SK-N-SH (cell line): Measurements from ENCODE around the gene ABCA4. TPM values are rescaled to one million over a fixed set of nuclear protein-coding genes. Genes with fewer than 3 reads are reported as not detected.

Source experiments
- CTCF ChIA-PET: fragments of 300-600, 350-600 bp; formaldehyde crosslinking; extraction: SDS; loops from one replicate; lab custom pipeline; 2021; lab: Yijun Ruan, JAX
- POLR2A ChIA-PET: fragments of 350-600 bp; sonication (Branson Sonifier 250); formaldehyde crosslinking; extraction: SDS; loops from one replicate; lab custom pipeline; 2020; ENCODE audit warnings: antibody characterized with exemption, inconsistent platforms; lab: Yijun Ruan, JAX
- DNase-seq: peaks from one replicate; pipeline ENCODE4 v3.0.0; 2012
- H2AFZ ChIP-seq: fragments of 200-600 bp; sonication (generic); 2 replicates; pipeline ENCODE4 v1.8.1; 2016; ENCODE audit warnings: antibody characterized with exemption, mild to moderate bottlenecking, low read depth
- H3F3A ChIP-seq: fragments of 200-600 bp; sonication (generic); replicated peaks from 2 replicates; pipeline ENCODE3; 2016; ENCODE audit warnings: antibody characterized with exemption, mild to moderate bottlenecking; ENCODE audit not compliant: insufficient read depth
- H3K27ac ChIP-seq, 2 experiments: fragments of 200-500 bp in 1 of 2; fragments of 200-600 bp in 1 of 2; sonication (Bioruptor generic) in 1 of 2; sonication (generic), shearing (Covaris generic) in 1 of 2; 2 replicates each; pipeline versions ENCODE4 v1.5.1 to v1.6.1; 2014 to 2016; ENCODE audit warnings: low read depth in 2 of 2, inconsistent platforms in 1 of 2, low read length in 1 of 2, mild to moderate bottlenecking in 1 of 2, mixed read lengths in 1 of 2
- H3K27me3 ChIP-seq: fragments of 200-600 bp; sonication (generic), shearing (Covaris generic); 2 replicates; pipeline ENCODE4 v1.6.1; 2016; ENCODE audit warnings: mixed run types; ENCODE audit not compliant: insufficient read depth
- H3K36me3 ChIP-seq, 2 experiments: fragments of 200-500 bp in 1 of 2; fragments of 200-600 bp in 1 of 2; sonication (Bioruptor generic) in 1 of 2; sonication (generic) in 1 of 2; replicated peaks in 1 of 2; 2 replicates each; pipeline versions ENCODE3 to v1.5.1; 2014 to 2016; ENCODE audit warnings: low read length in 1 of 2, mild to moderate bottlenecking in 1 of 2; ENCODE audit not compliant: insufficient read depth in 2 of 2, control insufficient read depth in 1 of 2
- H3K4me1 ChIP-seq, 2 experiments: fragments of 200-500 bp in 1 of 2; fragments of 200-600 bp in 1 of 2; sonication (Bioruptor generic) in 1 of 2; sonication (generic), shearing (Covaris generic) in 1 of 2; 2 replicates each; pipeline versions ENCODE4 v1.5.1 to v1.6.1; 2014 to 2016; ENCODE audit warnings: low read depth in 1 of 2, low read length in 1 of 2, mixed run types in 1 of 2; ENCODE audit not compliant: insufficient read depth in 2 of 2, control insufficient read depth in 1 of 2
- H3K4me2 ChIP-seq: fragments of 200-600 bp; sonication (generic), shearing (Covaris generic); 2 replicates; pipeline ENCODE4 v1.6.1; 2017; ENCODE audit warnings: mixed run types
- H3K4me3 ChIP-seq, 2 experiments: fragments of 200-500 bp in 1 of 2; fragments of 200-600 bp in 1 of 2; sonication (Bioruptor generic) in 1 of 2; sonication (generic), shearing (Covaris generic) in 1 of 2; 2 replicates each; pipeline versions ENCODE4 v1.5.1 to v1.8.1; 2014 to 2016; ENCODE audit warnings: low read depth in 2 of 2, inconsistent platforms in 1 of 2, low read length in 1 of 2, mild to moderate bottlenecking in 1 of 2, mixed read lengths in 1 of 2, moderate library complexity in 1 of 2
- H3K79me2 ChIP-seq: fragments of 200-600 bp; sonication (generic); 2 replicates; pipeline ENCODE4 v1.8.1; 2017; ENCODE audit warnings: mild to moderate bottlenecking; ENCODE audit not compliant: insufficient read depth
- H3K9ac ChIP-seq: fragments of 200-600 bp; sonication (generic); 2 replicates; pipeline ENCODE4 v1.6.1; 2017; ENCODE audit warnings: mixed run types
- H3K9me2 ChIP-seq: fragments of 200-600 bp; sonication (generic); 2 replicates; pipeline ENCODE4 v1.6.1; 2017; ENCODE audit warnings: mixed run types
- H3K9me3 ChIP-seq: fragments of 200-600 bp; sonication (generic); 2 replicates; pipeline ENCODE4 v1.6.1; 2017; ENCODE audit warnings: mixed run types, mild to moderate bottlenecking, moderate library complexity
- H4K20me1 ChIP-seq: fragments of 200-600 bp; sonication (generic); 2 replicates; pipeline ENCODE4 v1.6.1; 2017; ENCODE audit warnings: mild to moderate bottlenecking, mixed run types; ENCODE audit not compliant: insufficient read depth
- CHD2 ChIP-seq: fragments of 150-350 bp; IDR thresholded peaks from 2 replicates; pipeline ENCODE4 v1.6.1; 2018; ENCODE audit warnings: low read length; ENCODE audit not compliant: partially characterized antibody
- ELF1 ChIP-seq: IDR thresholded peaks from 2 replicates; pipeline ENCODE4 v1.4.0; 2012
- EZH2phosphoT487 ChIP-seq: fragments of 200-600 bp; sonication (generic); IDR thresholded peaks from 2 replicates; pipeline ENCODE4 v1.6.1; 2017; ENCODE audit warnings: low read depth, mixed run types, mild to moderate bottlenecking, antibody characterized with exemption, moderate library complexity, borderline replicate concordance
- FOXJ3 ChIP-seq: sonication (generic); formaldehyde crosslinking; IDR thresholded peaks from 2 replicates; pipeline ENCODE4 v1.5.1; 2020; ENCODE audit warnings: mild to moderate bottlenecking, missing genetic modification reagents
- FOXM1 ChIP-seq: IDR thresholded peaks from 2 replicates; pipeline ENCODE4 v1.4.0; 2012; ENCODE audit warnings: low read depth, mild to moderate bottlenecking
- MEF2A ChIP-seq: IDR thresholded peaks from 2 replicates; pipeline ENCODE4 v1.4.0; 2012; ENCODE audit warnings: low read depth, borderline replicate concordance
- MXI1 ChIP-seq: IDR thresholded peaks from 2 replicates; pipeline ENCODE4 v1.6.1; 2012; ENCODE audit warnings: mild to moderate bottlenecking, low read depth, low read length, improper control_type of control experiment
- NRF1 ChIP-seq: IDR thresholded peaks from 2 replicates; pipeline ENCODE4 v1.6.1; 2012; ENCODE audit warnings: low read depth, mild to moderate bottlenecking, low read length
- POLR2AphosphoS5 ChIP-seq: IDR thresholded peaks from 2 replicates; pipeline ENCODE4 v1.6.1; 2012; ENCODE audit warnings: low read depth, low read length
- RCOR1 ChIP-seq: fragments of 150-350 bp; IDR thresholded peaks from 2 replicates; pipeline ENCODE4 v1.6.1; 2017; ENCODE audit warnings: antibody characterized with exemption, low read length
- REST ChIP-seq: IDR thresholded peaks from 2 replicates; pipeline ENCODE4 v1.6.1; 2012; ENCODE audit warnings: mild to moderate bottlenecking, low read depth, low read length, moderate library complexity
- RFX5 ChIP-seq: IDR thresholded peaks from 2 replicates; pipeline ENCODE4 v1.6.1; 2012; ENCODE audit warnings: mild to moderate bottlenecking, improper control_type of control experiment, low read length
- RXRA ChIP-seq: IDR thresholded peaks from 2 replicates; pipeline ENCODE4 v1.4.0; 2012; ENCODE audit warnings: low read depth, mild to moderate bottlenecking, borderline replicate concordance
- SMC3 ChIP-seq: IDR thresholded peaks from 2 replicates; pipeline ENCODE4 v1.6.1; 2012; ENCODE audit warnings: low read depth, low read length, improper control_type of control experiment
- TAF1 ChIP-seq: IDR thresholded peaks from 2 replicates; pipeline ENCODE4 v1.6.1; 2012; ENCODE audit warnings: low read depth, mild to moderate bottlenecking, low read length, moderate library complexity, borderline replicate concordance
- YY1 ChIP-seq: IDR thresholded peaks from 2 replicates; pipeline ENCODE4 v1.4.0; 2012; ENCODE audit warnings: low read depth, mild to moderate bottlenecking
- WGBS: methylation state at CpG from one replicate; pipeline ENCODE4 v1.1.6; 2017; ENCODE audit warnings: low lambda C conversion rate; 5-methylcytosine and 5-hydroxymethylcytosine counted together
- polyA plus RNA-seq, 3 experiments: library from polyadenylated mRNA; depleted of rRNA; stranded (reverse); fragments of >200 nt; gene quantifications; 2 replicates each; pipeline ENCODE4 v1.2.3, GENCODE V29; 2012
- TF ChIP-seq, protein P1 (sequence below): fragments of 150-350 bp; IDR thresholded peaks from 2 replicates; pipeline ENCODE4 v1.6.1; 2017; ENCODE audit warnings: antibody characterized with exemption, low read length, low read depth, borderline replicate concordance
- TF ChIP-seq, protein P2 (sequence below): IDR thresholded peaks from 2 replicates; pipeline ENCODE4 v1.4.0; 2012; ENCODE audit warnings: low read depth
- TF ChIP-seq, protein P3 (sequence below): IDR thresholded peaks from 2 replicates; pipeline ENCODE4 v1.4.0; 2012; ENCODE audit warnings: low read depth, borderline replicate concordance
- TF ChIP-seq, protein P4 (sequence below): IDR thresholded peaks from 2 replicates; pipeline ENCODE4; 2012

ABCA4 gene
- polyA plus RNA-seq, 1 of the 3 experiments (the other 2 are of a cell fraction), result 0.03 TPM

GRCh38 chr1:94011709-94012595 is 109.0 kb downstream of the ABCA4 start:
- H3K9me2 ChIP-seq, result no peaks in the 10 kb centered on the region
- no peaks in the 10 kb centered on the region for H3K79me2 ChIP-seq
- no peak overlapping the region for H3K9ac ChIP-seq
- peaks cover 0 to 9% of the 10 kb centered on the region in 2 experiments; a peak in 1 of 4 replicates for H3K4me1 ChIP-seq
- WGBS, result 77% methylated on average over 6 of the region's 6 CpGs
- H3F3A ChIP-seq, result no peaks in the 10 kb centered on the region
- ChIA-PET POLR2A (no interaction called here), CTCF (interaction anchor here (0.8 to 10.2 kb wide), 8 partner anchors 14 to 324 kb away, joined by 3 to 82 read pairs (median 5); partner anchors contain the start of gene GCLM)
- H3K4me3 ChIP-seq, result no peak overlapping the region
- H4K20me1 ChIP-seq, result no peaks in the 10 kb centered on the region
- no peak for TF ChIP-seq CHD2
- no peak for TF ChIP-seq ELF1
- TF ChIP-seq, protein P1, sequence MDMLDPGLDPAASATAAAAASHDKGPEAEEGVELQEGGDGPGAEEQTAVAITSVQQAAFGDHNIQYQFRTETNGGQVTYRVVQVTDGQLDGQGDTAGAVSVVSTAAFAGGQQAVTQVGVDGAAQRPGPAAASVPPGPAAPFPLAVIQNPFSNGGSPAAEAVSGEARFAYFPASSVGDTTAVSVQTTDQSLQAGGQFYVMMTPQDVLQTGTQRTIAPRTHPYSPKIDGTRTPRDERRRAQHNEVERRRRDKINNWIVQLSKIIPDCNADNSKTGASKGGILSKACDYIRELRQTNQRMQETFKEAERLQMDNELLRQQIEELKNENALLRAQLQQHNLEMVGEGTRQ, result no peak
- TF ChIP-seq RXRA, result no peak
- TF ChIP-seq RCOR1, result no peak
- TF ChIP-seq YY1, result no peak
- no peak for TF ChIP-seq MEF2A
- TF ChIP-seq FOXJ3 (CRISPR knock-in tag), result no peak
- no peak for TF ChIP-seq FOXM1
- TF ChIP-seq EZH2phosphoT487, result no peak
- TF ChIP-seq, protein P2, sequence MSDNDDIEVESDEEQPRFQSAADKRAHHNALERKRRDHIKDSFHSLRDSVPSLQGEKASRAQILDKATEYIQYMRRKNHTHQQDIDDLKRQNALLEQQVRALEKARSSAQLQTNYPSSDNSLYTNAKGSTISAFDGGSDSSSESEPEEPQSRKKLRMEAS, result no peak
- no peak overlapping the region for H2AFZ ChIP-seq
- DNase-seq, result no peak
- H3K27me3 ChIP-seq, result no peaks in the 10 kb centered on the region
- no peaks in the 10 kb centered on the region for H3K9me3 ChIP-seq
- no peak overlapping the region; the same call in 1 of the 2 replicates for H3K4me2 ChIP-seq
- no peaks in the 10 kb centered on the region for H3K36me3 ChIP-seq
- H3K27ac ChIP-seq, result no peak overlapping the region

GRCh38 chr1:94011129-94011528 is 109.8 kb downstream of the ABCA4 start:
- H3K9me2 ChIP-seq, result no peaks in the 10 kb centered on the region
- no peak overlapping the region for H3K27ac ChIP-seq
- ChIA-PET POLR2A (no interaction called here), CTCF (interaction anchor here (0.6 to 10.2 kb wide), 6 partner anchors 15 to 336 kb away, joined by 3 to 82 read pairs (median 5); partner anchors contain the start of gene GCLM)
- no peak overlapping the region for H3K9ac ChIP-seq
- H3K4me1 ChIP-seq, result peaks cover 0 to 13% of the 10 kb centered on the region in 2 experiments; a peak in 1 of 4 replicates
- 62% methylated on average over 6 of the region's 8 CpGs for WGBS
- H3K9me3 ChIP-seq, result no peaks in the 10 kb centered on the region
- no peak for DNase-seq
- no peak overlapping the region for H2AFZ ChIP-seq
- no peaks in the 10 kb centered on the region for H3K79me2 ChIP-seq
- no peaks in the 10 kb centered on the region for H3K36me3 ChIP-seq
- no peaks in the 10 kb centered on the region for H4K20me1 ChIP-seq
- H3K4me2 ChIP-seq, result no peak overlapping the region
- no peaks in the 10 kb centered on the region for H3F3A ChIP-seq
- no peak overlapping the region for H3K4me3 ChIP-seq
- H3K27me3 ChIP-seq, result no peaks in the 10 kb centered on the region
- TF ChIP-seq, protein P3, sequence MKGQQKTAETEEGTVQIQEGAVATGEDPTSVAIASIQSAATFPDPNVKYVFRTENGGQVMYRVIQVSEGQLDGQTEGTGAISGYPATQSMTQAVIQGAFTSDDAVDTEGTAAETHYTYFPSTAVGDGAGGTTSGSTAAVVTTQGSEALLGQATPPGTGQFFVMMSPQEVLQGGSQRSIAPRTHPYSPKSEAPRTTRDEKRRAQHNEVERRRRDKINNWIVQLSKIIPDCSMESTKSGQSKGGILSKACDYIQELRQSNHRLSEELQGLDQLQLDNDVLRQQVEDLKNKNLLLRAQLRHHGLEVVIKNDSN, result no peak
- TF ChIP-seq POLR2AphosphoS5 (no peak), TAF1 (no peak), NRF1 (no peak), MXI1 (no peak), SMC3 (no peak), REST (no peak), RFX5 (no peak), CHD2 (no peak)
- TF ChIP-seq, protein P4, sequence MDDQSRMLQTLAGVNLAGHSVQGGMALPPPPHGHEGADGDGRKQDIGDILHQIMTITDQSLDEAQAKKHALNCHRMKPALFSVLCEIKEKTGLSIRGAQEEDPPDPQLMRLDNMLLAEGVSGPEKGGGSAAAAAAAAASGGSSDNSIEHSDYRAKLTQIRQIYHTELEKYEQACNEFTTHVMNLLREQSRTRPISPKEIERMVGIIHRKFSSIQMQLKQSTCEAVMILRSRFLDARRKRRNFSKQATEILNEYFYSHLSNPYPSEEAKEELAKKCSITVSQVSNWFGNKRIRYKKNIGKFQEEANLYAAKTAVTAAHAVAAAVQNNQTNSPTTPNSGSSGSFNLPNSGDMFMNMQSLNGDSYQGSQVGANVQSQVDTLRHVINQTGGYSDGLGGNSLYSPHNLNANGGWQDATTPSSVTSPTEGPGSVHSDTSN, result no peak
- TF ChIP-seq, protein P2, result no peak
